KMS-11 (cell line): Measurements from ENCODE around the gene CADPS2.

Experiments used
- H2AFZ ChIP-seq: fragments of 200-600 bp; sonication (generic); 2 replicates; pipeline ENCODE4 v1.6.1; 2016; ENCODE audit warnings: antibody characterized with exemption, mixed run types, low read depth
- H3K27ac ChIP-seq: fragments of 200-600 bp; sonication (generic); 2 replicates; pipeline ENCODE4 v1.6.1; 2016; ENCODE audit warnings: mild to moderate bottlenecking, mixed run types
- H3K27me3 ChIP-seq: fragments of 200-600 bp; sonication (generic); 2 replicates; pipeline ENCODE4 v1.6.1; 2017; ENCODE audit warnings: mild to moderate bottlenecking, low read depth, mixed run types, moderate library complexity; ENCODE audit not compliant: insufficient read depth
- H3K36me3 ChIP-seq: fragments of 200-600 bp; sonication (generic); 2 replicates; pipeline ENCODE4 v1.6.1; 2017; ENCODE audit warnings: mild to moderate bottlenecking, mixed run types; ENCODE audit not compliant: insufficient read depth
- H3K4me1 ChIP-seq: fragments of 200-600 bp; sonication (generic); 2 replicates; pipeline ENCODE4 v1.6.1; 2016; ENCODE audit warnings: mild to moderate bottlenecking, low read depth, mixed run types; ENCODE audit not compliant: poor library complexity, severe bottlenecking
- H3K4me2 ChIP-seq: fragments of 200-600 bp; sonication (generic); 2 replicates; pipeline ENCODE4 v1.7.0; 2016; ENCODE audit warnings: mild to moderate bottlenecking, mixed run types
- H3K4me3 ChIP-seq: fragments of 200-600 bp; sonication (generic); IDR thresholded peaks from 2 replicates; pipeline ENCODE4 v1.6.1; 2017; ENCODE audit warnings: low read depth, low read length, mixed read lengths; ENCODE audit not compliant: insufficient read depth
- H3K79me2 ChIP-seq: fragments of 200-600 bp; sonication (generic); 2 replicates; pipeline ENCODE4 v1.6.1; 2016; ENCODE audit warnings: low read depth, mixed run types; ENCODE audit not compliant: insufficient read depth
- H3K9ac ChIP-seq: fragments of 200-600 bp; sonication (generic); 2 replicates; pipeline ENCODE4 v1.6.1; 2016; ENCODE audit warnings: mild to moderate bottlenecking, mixed run types
- H4K20me1 ChIP-seq: fragments of 200-600 bp; sonication (generic); 2 replicates; pipeline ENCODE4 v1.6.1; 2016; ENCODE audit warnings: mild to moderate bottlenecking, mixed run types; ENCODE audit not compliant: insufficient read depth
- CTCF ChIP-seq: fragments of 200-600 bp; sonication (generic); conservative IDR thresholded peaks from 2 replicates; pipeline ENCODE4 v1.6.1; 2017; ENCODE audit warnings: low read depth, mild to moderate bottlenecking, antibody characterized with exemption, low read length, moderate library complexity, mixed read lengths

CADPS2 gene

GRCh38 chr7:122300956-122301833, 585.1 kb downstream of the CADPS2 start:
- no peak overlapping the region for H3K4me3 ChIP-seq
- no peak overlapping the region for H3K4me2 ChIP-seq
- H3K9ac ChIP-seq = no peak overlapping the region
- no peaks in the 10 kb centered on the region for H3K27me3 ChIP-seq
- no peak overlapping the region for H2AFZ ChIP-seq
- H3K79me2 ChIP-seq = peaks cover 4% of the 10 kb centered on the region; the same call in 1 of the 2 replicates
- no peaks in the 10 kb centered on the region for H3K36me3 ChIP-seq
- no peaks in the 10 kb centered on the region for H3K4me1 ChIP-seq
- no peak overlapping the region for H3K27ac ChIP-seq
- no peak for TF ChIP-seq CTCF
- H4K20me1 ChIP-seq = no peaks in the 10 kb centered on the region

- H3K4me1 ChIP-seq = peaks cover 6% of the 10 kb centered on the region
- no peaks in the 10 kb centered on the region for H3K79me2 ChIP-seq
- no peak overlapping the region for H3K4me2 ChIP-seq
- H3K36me3 ChIP-seq = no peaks in the 10 kb centered on the region
- no peak overlapping the region for H3K9ac ChIP-seq
- H2AFZ ChIP-seq = no peak overlapping the region
- TF ChIP-seq CTCF = no peak
- H3K27me3 ChIP-seq = no peaks in the 10 kb centered on the region
- H3K27ac ChIP-seq = no peak overlapping the region
- H4K20me1 ChIP-seq = no peaks in the 10 kb centered on the region
- no peak overlapping the region for H3K4me3 ChIP-seq
These were observed 585.9 kb downstream of the CADPS2 start for GRCh38 chr7:122300211-122300932.

GRCh38 chr7:122299624-122300210, 586.5 kb downstream of the CADPS2 start:
- H3K27ac ChIP-seq = no peak overlapping the region
- no peak overlapping the region for H2AFZ ChIP-seq
- H3K4me1 ChIP-seq = peaks cover 9% of the 10 kb centered on the region
- TF ChIP-seq CTCF = no peak
- no peak overlapping the region for H3K4me3 ChIP-seq
- H4K20me1 ChIP-seq = no peaks in the 10 kb centered on the region
- H3K79me2 ChIP-seq = no peaks in the 10 kb centered on the region
- H3K9ac ChIP-seq = no peak overlapping the region
- no peaks in the 10 kb centered on the region for H3K27me3 ChIP-seq
- no peak overlapping the region for H3K4me2 ChIP-seq
- no peaks in the 10 kb centered on the region for H3K36me3 ChIP-seq

GRCh38 chr7:122298618-122299017, 587.6 kb downstream of the CADPS2 start:
- H3K9ac ChIP-seq = no peak overlapping the region
- H3K36me3 ChIP-seq = no peaks in the 10 kb centered on the region
- H4K20me1 ChIP-seq = no peaks in the 10 kb centered on the region
- TF ChIP-seq CTCF = no peak
- no peaks in the 10 kb centered on the region for H3K79me2 ChIP-seq
- no peaks in the 10 kb centered on the region for H3K27me3 ChIP-seq
- H2AFZ ChIP-seq = no peak overlapping the region
- H3K4me1 ChIP-seq = peaks cover 9% of the 10 kb centered on the region
- no peak overlapping the region for H3K4me3 ChIP-seq
- no peak overlapping the region for H3K27ac ChIP-seq
- H3K4me2 ChIP-seq = no peak overlapping the region
